ENCODE measurements around the gene ANO7.

The ANO7 gene

GRCh38 chr2:241157841-241158545 is 30.5 kb upstream of the ANO7 start:
- DNase-seq: no peak

- DNase-seq: no peak
These were observed 30.0 kb upstream of the ANO7 start for GRCh38 chr2:241158546-241158900.

GRCh38 chr2:241159116-241159515 is 29.4 kb upstream of the ANO7 start:
- DNase-seq: no peak

GRCh38 chr2:241160318-241160717 is 28.2 kb upstream of the ANO7 start:
- DNase-seq: no peak

GRCh38 chr2:241161646-241162281 is 26.7 kb upstream of the ANO7 start:
- DNase-seq: no peak

- no peak for DNase-seq
These were observed 24.8 kb upstream of the ANO7 start for GRCh38 chr2:241163601-241164118.

- no peak for DNase-seq
These were observed 20.1 kb upstream of the ANO7 start for GRCh38 chr2:241168366-241168765.

GRCh38 chr2:241173557-241173956 is 14.9 kb upstream of the ANO7 start:
- DNase-seq: no peak

GRCh38 chr2:241177526-241178334 is 10.7 kb upstream of the ANO7 start:
- no peak for DNase-seq

- DNase-seq: no peak
These were observed 9.5 kb upstream of the ANO7 start for GRCh38 chr2:241178961-241179360.

GRCh38 chr2:241179899-241180298 is 8.6 kb upstream of the ANO7 start:
- DNase-seq: no peak

- no peak for DNase-seq
These were observed 8.0 kb upstream of the ANO7 start for GRCh38 chr2:241180495-241180894.

- no peak for DNase-seq
These were observed 6.4 kb upstream of the ANO7 start for GRCh38 chr2:241182126-241182525.

- no peak for DNase-seq
These were observed 5.8 kb upstream of the ANO7 start for GRCh38 chr2:241182531-241183133.

GRCh38 chr2:241183221-241183620 is 5.3 kb upstream of the ANO7 start:
- no peak for DNase-seq

- DNase-seq: no peak
These were observed 3.6 kb upstream of the ANO7 start for GRCh38 chr2:241184901-241185300.

GRCh38 chr2:241185961-241186360 is 2.5 kb upstream of the ANO7 start:
- DNase-seq: no peak

GRCh38 chr2:241187101-241187917 is 1.2 kb upstream of the ANO7 start:
- DNase-seq: no peak

- DNase-seq: no peak
These were observed 601 bp upstream of the ANO7 start for GRCh38 chr2:241187918-241188234.

- DNase-seq: no peak
These were observed 797 bp downstream of the ANO7 start for GRCh38 chr2:241189093-241189855.

GRCh38 chr2:241189856-241190201 is 1.4 kb downstream of the ANO7 start:
- DNase-seq: no peak
